GM12878 (cell line): ENCODE data around the gene BRD9. TPM values are rescaled to one million over a fixed set of nuclear protein-coding genes. Genes with fewer than 3 reads are reported as not detected.

Experiments
- ATAC-seq: fragments of 200-7000 bp; cut with Tn5 transposase; 3 replicates; pipeline ENCODE4 v1.9.1; 2020; ENCODE audit warnings: mild to moderate bottlenecking, moderate library complexity
- BruUV-seq: library from RNA; stranded (reverse); fragments of 400-500 nt; replicated peaks from 2 replicates; lab custom pipeline; 2021; lab: Mats Ljungman, UMichigan
- CTCF ChIA-PET: fragments of 300-600 bp; sonication (Branson Sonifier 250); formaldehyde crosslinking; extraction: SDS; loops from one replicate; lab custom pipeline; 2021; ENCODE audit warnings: inconsistent platforms; lab: Yijun Ruan, JAX
- POLR2A ChIA-PET: fragments of 350-600 bp; formaldehyde crosslinking; extraction: SDS; loops from one replicate; lab custom pipeline; 2021; ENCODE audit warnings: inconsistent platforms; lab: Charles Lee
- RAD21 ChIA-PET: fragments of 300-600 bp; sonication (Branson Sonifier 250); formaldehyde crosslinking; loops from one replicate; lab custom pipeline; 2023; ENCODE audit warnings: antibody characterized with exemption; ENCODE audit not compliant: unreplicated experiment; lab: Charles Lee
- SMC1A ChIA-PET: fragments of 300-600 bp; sonication (Branson Sonifier 250); formaldehyde crosslinking; loops from one replicate; lab custom pipeline; 2023; ENCODE audit not compliant: unreplicated experiment, uncharacterized antibody; lab: Charles Lee
- DNase-seq: peaks from one replicate; pipeline ENCODE4 v3.0.0-alpha.2; 2011; ENCODE audit warnings: low read depth, low spot score
- FAIRE-seq: peaks from 3 replicates; lab custom pipeline; 2011; peaks lifted over from hg19 to GRCh38; lab: Jason Lieb, UNC
- H2AFZ ChIP-seq: 2 replicates; pipeline ENCODE4 v1.6.0; 2011; ENCODE audit warnings: low read depth, low read length, control low read depth; ENCODE audit not compliant: control insufficient read depth
- H3K27ac ChIP-seq: 2 replicates; pipeline ENCODE4 v1.5.1; 2011; ENCODE audit warnings: control low read depth; ENCODE audit not compliant: control insufficient read depth, insufficient read depth
- H3K27me3 ChIP-seq, 2 experiments: replicated peaks in 1 of 2; 2 replicates each; pipeline versions ENCODE4 v1.6.0 to v1.6.1; 2011; ENCODE audit warnings: low read length in 1 of 2; ENCODE audit not compliant: control insufficient read depth in 2 of 2, insufficient read depth in 2 of 2
- H3K36me3 ChIP-seq, 2 experiments: 2 replicates each; pipeline ENCODE4 v1.5.1; 2011; ENCODE audit warnings: low read length in 1 of 2; ENCODE audit not compliant: control insufficient read depth in 2 of 2, insufficient read depth in 2 of 2
- H3K4me1 ChIP-seq: 2 replicates; pipeline ENCODE4 v1.6.1; 2011; ENCODE audit warnings: mild to moderate bottlenecking, low read length, moderate library complexity, mixed read lengths; ENCODE audit not compliant: control insufficient read depth, insufficient read depth
- H3K4me2 ChIP-seq: 2 replicates; pipeline ENCODE4 v1.6.0; 2011; ENCODE audit warnings: control low read depth; ENCODE audit not compliant: control insufficient read depth, insufficient read depth
- H3K4me3 ChIP-seq: fragments of 200-600 bp; sonication (generic); 2 replicates; pipeline ENCODE4 v1.5.1; 2016
- H3K79me2 ChIP-seq: 2 replicates; pipeline ENCODE4 v1.6.0; 2011; ENCODE audit warnings: low read length; ENCODE audit not compliant: control insufficient read depth, insufficient read depth
- H3K9ac ChIP-seq: 2 replicates; pipeline ENCODE4 v1.8.0; 2011; ENCODE audit warnings: low read length, control low read depth, mixed read lengths; ENCODE audit not compliant: control insufficient read depth, insufficient read depth
- H3K9me3 ChIP-seq: replicated peaks from 3 replicates; pipeline ENCODE4 v1.5.1; 2011; ENCODE audit warnings: mild to moderate bottlenecking, low read length; ENCODE audit not compliant: control insufficient read depth, insufficient read depth
- H4K20me1 ChIP-seq: 2 replicates; pipeline ENCODE4 v1.6.0; 2011; ENCODE audit not compliant: control insufficient read depth, insufficient read depth
- ASH2L ChIP-seq: fragments of 300-600, 200-600 bp; sonication (generic); IDR thresholded peaks from 2 replicates; pipeline ENCODE4 v1.6.1; 2017; ENCODE audit warnings: low read depth, mild to moderate bottlenecking, borderline replicate concordance
- BCL11A ChIP-seq: IDR thresholded peaks from 2 replicates; pipeline ENCODE4 v1.6.1; 2011; ENCODE audit warnings: low read depth, low read length
- FOXM1 ChIP-seq: IDR thresholded peaks from 2 replicates; pipeline ENCODE4 v1.6.1; 2012; ENCODE audit warnings: low read depth, mild to moderate bottlenecking, inconsistent platforms, low read length, moderate library complexity
- GABPA ChIP-seq: IDR thresholded peaks from 2 replicates; pipeline ENCODE4 v1.6.1; 2014; ENCODE audit warnings: antibody characterized with exemption, low read depth, mild to moderate bottlenecking, inconsistent platforms
- MXI1 ChIP-seq: fragments of 150-350 bp; IDR thresholded peaks from 2 replicates; pipeline ENCODE4 v1.6.1; 2011; ENCODE audit warnings: low read depth, mild to moderate bottlenecking, inconsistent platforms, low read length, improper control_type of control experiment
- NRF1 ChIP-seq: conservative IDR thresholded peaks from 2 replicates; pipeline ENCODE4 v1.6.1; 2011; ENCODE audit warnings: mild to moderate bottlenecking, low read depth, low read length, improper control_type of control experiment
- RBBP5 ChIP-seq: fragments of 200-600 bp; sonication (generic); conservative IDR thresholded peaks from 2 replicates; pipeline ENCODE4 v1.6.1; 2016
- RELA ChIP-seq: fragments of 450-650 bp; IDR thresholded peaks from 2 replicates; pipeline ENCODE4 v1.8.0; 2014; ENCODE audit warnings: borderline replicate concordance; ENCODE audit not compliant: partially characterized antibody
- SIX5 ChIP-seq: IDR thresholded peaks from 2 replicates; pipeline ENCODE4 v1.6.1; 2011; ENCODE audit warnings: mild to moderate bottlenecking, low read depth, low read length, moderate library complexity; ENCODE audit not compliant: severe bottlenecking
- SMAD1 ChIP-seq: fragments of 450-650 bp; IDR thresholded peaks from 2 replicates; pipeline ENCODE4 v1.6.1; 2018; ENCODE audit warnings: mild to moderate bottlenecking, low read depth; ENCODE audit not compliant: partially characterized antibody
- SPI1 ChIP-seq: IDR thresholded peaks from 2 replicates; pipeline ENCODE4 v1.6.1; 2011; ENCODE audit warnings: low read depth, mild to moderate bottlenecking, low read length, moderate library complexity, borderline replicate concordance; ENCODE audit not compliant: insufficient read depth
- TAF1 ChIP-seq: IDR thresholded peaks from 2 replicates; pipeline ENCODE4 v1.6.1; 2011; ENCODE audit warnings: mild to moderate bottlenecking, low read depth, low read length, borderline replicate concordance
- ZNF622 ChIP-seq: fragments of 450-650 bp; IDR thresholded peaks from 2 replicates; pipeline ENCODE4 v1.6.1; 2017; ENCODE audit warnings: mild to moderate bottlenecking, inconsistent platforms
- WGBS: methylation state at CpG from one replicate; pipeline ENCODE4 v1.1.6; 2016; ENCODE audit warnings: low lambda C conversion rate; ENCODE audit not compliant: insufficient replicate concordance, insufficient coverage; ENCODE audit errors: missing lambda C conversion rate; 5-methylcytosine and 5-hydroxymethylcytosine counted together
- in situ Hi-C: fragments of 300-500 bp; cut with MboI; formaldehyde crosslinking; loops from 9 replicates; pipeline ENCODE4 v1.14.3; 2018; ENCODE audit warnings: mixed read lengths
- intact Hi-C: fragments of 100-400 bp; cut with micrococcal nuclease; formaldehyde crosslinking; loops from one replicate; pipeline ENCODE4 v1.14.2; 2022; ENCODE audit not compliant: unreplicated experiment
- polyA plus RNA-seq, 11 experiments: library from polyadenylated mRNA; depleted of rRNA in 4 of 11; unstranded in 6 of 11; stranded (reverse) in 5 of 11; fragments of >200 nt; fragmentation: Nextera tagmentation in 4 of 11; fragmentation: Illumina TruSeq in 1 of 11; extraction: Ambion mirVana in 4 of 11; extraction: Trizol in 1 of 11; gene quantifications; 1 replicate in 1 of 11; 2 replicates in 10 of 11; pipeline versions ENCODE4 v1.2.1 to v1.2.3, GENCODE V29; 2011 to 2016; ENCODE audit warnings: inconsistent platforms in 2 of 11, missing spikeins in 2 of 11, low read depth in 1 of 11
- total RNA-seq, 4 experiments: library from RNA; depleted of rRNA in 3 of 4; stranded (reverse); fragments of >200 nt in 3 of 4; fragmentation: Illumina TruSeq in 1 of 4; extraction: Trizol in 1 of 4; gene quantifications; 2 replicates each; pipeline versions ENCODE4 v1.2.1 to v1.2.3, GENCODE V29; 2013 to 2021
- TF ChIP-seq, protein P1 (sequence below): fragments of 450-650 bp; IDR thresholded peaks from 2 replicates; pipeline ENCODE4 v1.6.1; 2016; ENCODE audit warnings: mild to moderate bottlenecking
- TF ChIP-seq, protein P2 (sequence below): IDR thresholded peaks from 2 replicates; pipeline ENCODE4 v1.6.1; 2012; ENCODE audit warnings: mild to moderate bottlenecking, low read depth, low read length
- TF ChIP-seq, protein P3 (sequence below): IDR thresholded peaks from 2 replicates; pipeline ENCODE4 v1.6.1; 2011; ENCODE audit warnings: low read depth, mild to moderate bottlenecking, low read length, moderate library complexity, borderline replicate concordance; ENCODE audit errors: extremely low read depth
- TF ChIP-seq, protein P4 (sequence below): fragments of 450-650 bp; formaldehyde crosslinking; IDR thresholded peaks from 2 replicates; pipeline ENCODE4 v1.4.0; 2020; ENCODE audit warnings: mild to moderate bottlenecking, moderate library complexity

BRD9 gene
- total and polyA plus RNA-seq, 10 of the 15 experiments (the other 5 are each of a cell fraction or from before 2014, with no cell fraction given) = 2.0 to 48.6 (median 32.4) TPM

DNA sequence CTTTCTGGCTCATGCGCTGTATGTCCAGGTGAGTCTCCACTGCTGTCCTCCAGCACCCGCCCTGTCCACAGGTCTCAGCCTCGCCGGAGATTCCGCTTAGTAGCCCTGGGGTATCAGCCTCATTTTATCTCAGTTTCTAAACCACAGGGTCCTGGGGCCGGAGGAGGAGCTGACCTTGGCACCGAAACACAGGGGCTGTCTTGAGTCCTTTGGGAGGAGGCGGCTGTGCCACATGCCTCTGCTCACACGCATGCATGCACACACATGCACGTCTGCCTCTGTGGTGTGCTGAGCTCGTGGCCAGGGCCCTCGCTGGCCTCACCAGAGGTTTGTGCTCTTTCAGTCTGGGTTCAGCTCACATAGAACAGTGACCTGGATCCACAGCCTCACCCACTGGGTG lies 23.3 kb upstream of the BRD9 start:
- ATAC-seq (no peak), DNase-seq (no peak), FAIRE-seq (no peak)
- H3K27me3 ChIP-seq = no peaks in the 10 kb centered on the region
- no peaks in the 10 kb centered on the region for H3K9me3 ChIP-seq
- peaks cover 0 to 15% of the 10 kb centered on the region in 2 experiments; a peak in 3 of 4 replicates for H3K36me3 ChIP-seq
- ChIA-PET POLR2A (no interaction called here), RAD21 (no interaction called here), CTCF (no interaction called here), SMC1A (no interaction called here)
- H3K4me3 ChIP-seq = no peak overlapping the region
- H4K20me1 ChIP-seq = no peaks in the 10 kb centered on the region
- H3K4me1 ChIP-seq = no peaks in the 10 kb centered on the region
- in situ Hi-C loops = loop anchor here (10.0 kb wide), 1 partner anchor 729 kb away; no protein-coding TSS in a partner anchor
- H3K4me2 ChIP-seq = no peak overlapping the region
- no peak overlapping the region for H3K9ac ChIP-seq
- WGBS = 92% methylated on average over 12 of the region's 12 CpGs
- BruUV-seq = no TSS peak
- no peaks in the 10 kb centered on the region for H3K79me2 ChIP-seq
- intact Hi-C loops = no loop called here
- H3K27ac ChIP-seq = no peak overlapping the region
- H2AFZ ChIP-seq = no peak overlapping the region
- TF ChIP-seq SMAD1 (no peak), ZNF622 (no peak), GABPA (no peak), RBBP5 (no peak), NRF1 (no peak), SIX5 (no peak), TAF1 (no peak), BCL11A (no peak), ASH2L (no peak), MXI1 (no peak), SPI1 (no peak), FOXM1 (no peak), RELA (no peak)
- TF ChIP-seq, protein P1, sequence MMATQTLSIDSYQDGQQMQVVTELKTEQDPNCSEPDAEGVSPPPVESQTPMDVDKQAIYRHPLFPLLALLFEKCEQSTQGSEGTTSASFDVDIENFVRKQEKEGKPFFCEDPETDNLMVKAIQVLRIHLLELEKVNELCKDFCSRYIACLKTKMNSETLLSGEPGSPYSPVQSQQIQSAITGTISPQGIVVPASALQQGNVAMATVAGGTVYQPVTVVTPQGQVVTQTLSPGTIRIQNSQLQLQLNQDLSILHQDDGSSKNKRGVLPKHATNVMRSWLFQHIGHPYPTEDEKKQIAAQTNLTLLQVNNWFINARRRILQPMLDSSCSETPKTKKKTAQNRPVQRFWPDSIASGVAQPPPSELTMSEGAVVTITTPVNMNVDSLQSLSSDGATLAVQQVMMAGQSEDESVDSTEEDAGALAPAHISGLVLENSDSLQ = no peak
- TF ChIP-seq, protein P2, sequence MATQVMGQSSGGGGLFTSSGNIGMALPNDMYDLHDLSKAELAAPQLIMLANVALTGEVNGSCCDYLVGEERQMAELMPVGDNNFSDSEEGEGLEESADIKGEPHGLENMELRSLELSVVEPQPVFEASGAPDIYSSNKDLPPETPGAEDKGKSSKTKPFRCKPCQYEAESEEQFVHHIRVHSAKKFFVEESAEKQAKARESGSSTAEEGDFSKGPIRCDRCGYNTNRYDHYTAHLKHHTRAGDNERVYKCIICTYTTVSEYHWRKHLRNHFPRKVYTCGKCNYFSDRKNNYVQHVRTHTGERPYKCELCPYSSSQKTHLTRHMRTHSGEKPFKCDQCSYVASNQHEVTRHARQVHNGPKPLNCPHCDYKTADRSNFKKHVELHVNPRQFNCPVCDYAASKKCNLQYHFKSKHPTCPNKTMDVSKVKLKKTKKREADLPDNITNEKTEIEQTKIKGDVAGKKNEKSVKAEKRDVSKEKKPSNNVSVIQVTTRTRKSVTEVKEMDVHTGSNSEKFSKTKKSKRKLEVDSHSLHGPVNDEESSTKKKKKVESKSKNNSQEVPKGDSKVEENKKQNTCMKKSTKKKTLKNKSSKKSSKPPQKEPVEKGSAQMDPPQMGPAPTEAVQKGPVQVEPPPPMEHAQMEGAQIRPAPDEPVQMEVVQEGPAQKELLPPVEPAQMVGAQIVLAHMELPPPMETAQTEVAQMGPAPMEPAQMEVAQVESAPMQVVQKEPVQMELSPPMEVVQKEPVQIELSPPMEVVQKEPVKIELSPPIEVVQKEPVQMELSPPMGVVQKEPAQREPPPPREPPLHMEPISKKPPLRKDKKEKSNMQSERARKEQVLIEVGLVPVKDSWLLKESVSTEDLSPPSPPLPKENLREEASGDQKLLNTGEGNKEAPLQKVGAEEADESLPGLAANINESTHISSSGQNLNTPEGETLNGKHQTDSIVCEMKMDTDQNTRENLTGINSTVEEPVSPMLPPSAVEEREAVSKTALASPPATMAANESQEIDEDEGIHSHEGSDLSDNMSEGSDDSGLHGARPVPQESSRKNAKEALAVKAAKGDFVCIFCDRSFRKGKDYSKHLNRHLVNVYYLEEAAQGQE = no peak
- TF ChIP-seq, protein P3, sequence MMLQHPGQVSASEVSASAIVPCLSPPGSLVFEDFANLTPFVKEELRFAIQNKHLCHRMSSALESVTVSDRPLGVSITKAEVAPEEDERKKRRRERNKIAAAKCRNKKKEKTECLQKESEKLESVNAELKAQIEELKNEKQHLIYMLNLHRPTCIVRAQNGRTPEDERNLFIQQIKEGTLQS = no peak
- TF ChIP-seq, protein P4, sequence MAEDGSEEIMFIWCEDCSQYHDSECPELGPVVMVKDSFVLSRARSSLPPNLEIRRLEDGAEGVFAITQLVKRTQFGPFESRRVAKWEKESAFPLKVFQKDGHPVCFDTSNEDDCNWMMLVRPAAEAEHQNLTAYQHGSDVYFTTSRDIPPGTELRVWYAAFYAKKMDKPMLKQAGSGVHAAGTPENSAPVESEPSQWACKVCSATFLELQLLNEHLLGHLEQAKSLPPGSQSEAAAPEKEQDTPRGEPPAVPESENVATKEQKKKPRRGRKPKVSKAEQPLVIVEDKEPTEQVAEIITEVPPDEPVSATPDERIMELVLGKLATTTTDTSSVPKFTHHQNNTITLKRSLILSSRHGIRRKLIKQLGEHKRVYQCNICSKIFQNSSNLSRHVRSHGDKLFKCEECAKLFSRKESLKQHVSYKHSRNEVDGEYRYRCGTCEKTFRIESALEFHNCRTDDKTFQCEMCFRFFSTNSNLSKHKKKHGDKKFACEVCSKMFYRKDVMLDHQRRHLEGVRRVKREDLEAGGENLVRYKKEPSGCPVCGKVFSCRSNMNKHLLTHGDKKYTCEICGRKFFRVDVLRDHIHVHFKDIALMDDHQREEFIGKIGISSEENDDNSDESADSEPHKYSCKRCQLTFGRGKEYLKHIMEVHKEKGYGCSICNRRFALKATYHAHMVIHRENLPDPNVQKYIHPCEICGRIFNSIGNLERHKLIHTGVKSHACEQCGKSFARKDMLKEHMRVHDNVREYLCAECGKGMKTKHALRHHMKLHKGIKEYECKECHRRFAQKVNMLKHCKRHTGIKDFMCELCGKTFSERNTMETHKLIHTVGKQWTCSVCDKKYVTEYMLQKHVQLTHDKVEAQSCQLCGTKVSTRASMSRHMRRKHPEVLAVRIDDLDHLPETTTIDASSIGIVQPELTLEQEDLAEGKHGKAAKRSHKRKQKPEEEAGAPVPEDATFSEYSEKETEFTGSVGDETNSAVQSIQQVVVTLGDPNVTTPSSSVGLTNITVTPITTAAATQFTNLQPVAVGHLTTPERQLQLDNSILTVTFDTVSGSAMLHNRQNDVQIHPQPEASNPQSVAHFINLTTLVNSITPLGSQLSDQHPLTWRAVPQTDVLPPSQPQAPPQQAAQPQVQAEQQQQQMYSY (CRISPR knock-in tag) = no peak
